ENCODE measurements around the gene HPS4. TPM values are rescaled to one million over a fixed set of nuclear protein-coding genes. Genes with fewer than 3 reads are reported as not detected.

Gene HPS4
- total RNA-seq, 1 donor from 2014 or later: 34.2 TPM

DNA sequence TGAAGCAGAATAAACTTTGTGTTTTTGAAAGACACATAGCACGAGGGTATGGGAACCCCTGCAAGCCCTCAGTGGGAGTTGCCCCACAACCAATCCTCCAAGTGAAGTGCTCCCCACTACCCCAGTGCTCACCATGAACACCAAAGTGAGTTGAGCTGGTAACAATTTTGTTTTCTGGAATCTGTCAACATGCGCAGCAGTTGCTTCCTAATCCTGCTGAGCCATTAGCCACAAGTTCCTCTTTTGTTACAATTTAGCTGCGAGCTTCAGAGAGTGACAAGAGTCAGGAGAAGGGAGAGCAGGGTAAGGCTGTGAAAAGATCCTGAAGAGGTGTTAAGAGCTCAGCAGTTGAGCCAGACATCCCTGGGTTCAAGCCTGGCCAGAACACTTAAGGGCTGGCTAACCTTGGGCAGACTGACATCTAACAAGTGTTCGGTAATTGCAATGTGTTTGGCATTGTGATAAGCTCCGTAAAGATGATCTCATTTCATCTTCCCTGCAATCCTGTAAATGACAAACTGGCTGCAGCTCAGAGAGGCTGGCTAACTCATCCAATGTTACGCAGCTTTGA is 78.6 kb downstream of the HPS4 start:
- Mint-ChIP-seq H3K27ac (ENCODE audit: unreplicated experiment) (no peak overlapping the region), H3K4me1 (ENCODE audit: unreplicated experiment) (peaks cover 6% of the 10 kb centered on the region), H3K9me3 (ENCODE audit: unreplicated experiment) (no peaks in the 10 kb centered on the region)

DNA sequence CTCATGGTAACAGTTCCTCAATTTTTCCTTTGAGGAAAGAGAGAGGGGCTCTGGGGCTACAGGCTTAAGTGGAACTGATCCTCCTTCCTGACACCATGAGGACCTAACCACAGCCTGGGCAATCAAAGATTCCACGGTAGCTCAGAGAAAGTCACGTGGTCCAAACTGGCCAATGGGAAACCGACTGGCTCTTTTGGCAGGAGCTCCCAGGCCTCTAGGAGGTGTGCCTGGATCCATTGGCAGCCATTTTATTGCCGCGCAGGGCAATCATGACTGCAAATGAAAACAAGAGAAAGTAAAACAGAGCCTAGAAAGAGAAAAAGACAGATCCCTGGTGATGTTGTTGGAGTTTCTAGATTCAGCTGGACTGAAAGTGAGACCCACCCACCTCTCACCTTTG is 81.9 kb downstream of the HPS4 start:
- no peak for DNase-seq (ENCODE audit: low spot score)
- H3K4me3 Mint-ChIP-seq (ENCODE audit: unreplicated experiment): no peak overlapping the region
- H3K9me3 Mint-ChIP-seq (ENCODE audit: unreplicated experiment): no peaks in the 10 kb centered on the region
- H3K27ac Mint-ChIP-seq (ENCODE audit: unreplicated experiment): no peak overlapping the region
- TF ChIP-seq, protein P1, sequence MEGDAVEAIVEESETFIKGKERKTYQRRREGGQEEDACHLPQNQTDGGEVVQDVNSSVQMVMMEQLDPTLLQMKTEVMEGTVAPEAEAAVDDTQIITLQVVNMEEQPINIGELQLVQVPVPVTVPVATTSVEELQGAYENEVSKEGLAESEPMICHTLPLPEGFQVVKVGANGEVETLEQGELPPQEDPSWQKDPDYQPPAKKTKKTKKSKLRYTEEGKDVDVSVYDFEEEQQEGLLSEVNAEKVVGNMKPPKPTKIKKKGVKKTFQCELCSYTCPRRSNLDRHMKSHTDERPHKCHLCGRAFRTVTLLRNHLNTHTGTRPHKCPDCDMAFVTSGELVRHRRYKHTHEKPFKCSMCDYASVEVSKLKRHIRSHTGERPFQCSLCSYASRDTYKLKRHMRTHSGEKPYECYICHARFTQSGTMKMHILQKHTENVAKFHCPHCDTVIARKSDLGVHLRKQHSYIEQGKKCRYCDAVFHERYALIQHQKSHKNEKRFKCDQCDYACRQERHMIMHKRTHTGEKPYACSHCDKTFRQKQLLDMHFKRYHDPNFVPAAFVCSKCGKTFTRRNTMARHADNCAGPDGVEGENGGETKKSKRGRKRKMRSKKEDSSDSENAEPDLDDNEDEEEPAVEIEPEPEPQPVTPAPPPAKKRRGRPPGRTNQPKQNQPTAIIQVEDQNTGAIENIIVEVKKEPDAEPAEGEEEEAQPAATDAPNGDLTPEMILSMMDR (IDR thresholded peaks at IDR 0.05; ENCODE audit: unreplicated experiment): no peak
- H3K36me3 Mint-ChIP-seq (ENCODE audit: low read depth, unreplicated experiment): no peaks in the 10 kb centered on the region
- H3K4me1 Mint-ChIP-seq (ENCODE audit: unreplicated experiment): peaks cover 5% of the 10 kb centered on the region
- H3K27me3 Mint-ChIP-seq (ENCODE audit: unreplicated experiment): peaks cover 4% of the 10 kb centered on the region

More for the DNA sequence above, 78.6 kb downstream of the HPS4 start:
- H3K36me3 Mint-ChIP-seq (ENCODE audit: low read depth, unreplicated experiment): no peaks in the 10 kb centered on the region
- TF ChIP-seq, protein P1 (IDR thresholded peaks at IDR 0.05; ENCODE audit: unreplicated experiment): no peak
- H3K4me3 Mint-ChIP-seq (ENCODE audit: unreplicated experiment): no peak overlapping the region
- no peak for DNase-seq (ENCODE audit: low spot score)
- H3K27me3 Mint-ChIP-seq (ENCODE audit: unreplicated experiment): peaks cover 4% of the 10 kb centered on the region

Other genes starting within 250 kb of the HPS4 start
- gene ASPHD2, start 54.5 kb downstream of the HPS4 start, total RNA-seq (ENCODE audit: unreplicated experiment): 14.5 TPM
- gene SRRD, start 94 bp upstream of the HPS4 start, total RNA-seq (ENCODE audit: unreplicated experiment): 19.5 TPM
- gene TFIP11, start 28.7 kb upstream of the HPS4 start, total RNA-seq (ENCODE audit: unreplicated experiment): 38.6 TPM
- 59.3 TPM for gene TPST2, start 106.3 kb upstream of the HPS4 start, total RNA-seq (ENCODE audit: unreplicated experiment)
- 9.5 TPM for gene CRYBB1, start 134.2 kb upstream of the HPS4 start, total RNA-seq (ENCODE audit: unreplicated experiment)
- 0.46 TPM for gene CRYBA4, start 138.2 kb upstream of the HPS4 start, total RNA-seq (ENCODE audit: unreplicated experiment)
- gene MIAT, start 173.8 kb upstream of the HPS4 start, total RNA-seq (ENCODE audit: unreplicated experiment): 1.2 TPM

Measured in endothelial cell (in vitro differentiated cells).